Adrenal gland (tissue), 12 donors: Measurements from ENCODE around the gene CEP135. TPM values are rescaled to one million over a fixed set of nuclear protein-coding genes. Genes with fewer than 3 reads are reported as not detected.

Experiments used
- DNase-seq, 7 donors: peaks; one replicate each; pipeline ENCODE4 v3.0.0-alpha.2; 2019 to 2020
- H3K27ac ChIP-seq, 5 donors: fragments of 200-600 bp; sonication (generic) in 4 of 5; 1 replicate in 3 of 5; 2 replicates in 2 of 5; pipeline versions ENCODE4 v1.5.1 to v1.8.0; 2016 to 2020; ENCODE audit warnings: mild to moderate bottlenecking in 1 of 5
- H3K27me3 ChIP-seq: fragments of 200-600 bp; 2 replicates; pipeline ENCODE4 v1.8.0; 2021
- H3K36me3 ChIP-seq, 2 donors: fragments of 200-600 bp; replicated peaks in 1 of 2; 1 replicate in 1 of 2; 2 replicates in 1 of 2; pipeline versions ENCODE4 v1.5.1 to v1.8.0; 2018 to 2022
- H3K4me1 ChIP-seq, 2 donors: fragments of 200-600 bp; replicated peaks in 1 of 2; 1 replicate in 1 of 2; 2 replicates in 1 of 2; pipeline versions ENCODE4 v1.5.1 to v1.8.0; 2018 to 2021
- H3K4me3 ChIP-seq, 4 donors: fragments of 200-600 bp; sonication (generic) in 3 of 4; one replicate each; pipeline ENCODE4 v1.5.1; 2016 to 2018
- H3K9me3 ChIP-seq, 3 donors: fragments of 200-600 bp; sonication (generic) in 1 of 3; replicated peaks in 1 of 3; 1 replicate in 2 of 3; 2 replicates in 1 of 3; pipeline versions ENCODE4 v1.5.1 to v1.8.0; 2016 to 2021
- CTCF ChIP-seq, 6 experiments: fragments of 450-650 bp in 4 of 6; fragments of 200-600 bp in 2 of 6; sonication (generic) in 1 of 6; IDR thresholded peaks; 1 replicate in 5 of 6; 2 replicates in 1 of 6; pipeline versions ENCODE4 v1.5.1 to v1.8.0; 2016 to 2021; ENCODE audit warnings: antibody characterized with exemption in 6 of 6, mild to moderate bottlenecking in 2 of 6, moderate library complexity in 1 of 6
- POLR2A ChIP-seq, 2 donors: fragments of 450-650 bp; IDR thresholded peaks; one replicate each; pipeline ENCODE4 v1.6.1; 2017; ENCODE audit warnings: antibody characterized with exemption in 2 of 2, mild to moderate bottlenecking in 2 of 2, moderate library complexity in 1 of 2
- WGBS, 4 donors: extraction: QIAGEN DNeasy Blood & Tissue Kit in 2 of 4; methylation state at CpG; one replicate each; pipeline versions ENCODE4 v1.1.5 to v1.1.7; 2013 to 2017; 5-methylcytosine and 5-hydroxymethylcytosine counted together
- intact Hi-C, 2 donors: fragments of 100-400 bp; cut with DNase I; formaldehyde crosslinking; loops; one replicate each; pipeline versions ENCODE4 v1.14.1 to v1.15.0; 2022 to 2023
- polyA plus RNA-seq, 3 donors: library from polyadenylated mRNA; stranded (reverse); fragments of 200-250 nt in 2 of 3; fragments of 350-450 nt in 1 of 3; fragmentation: Illumina TruSeq in 1 of 3; extraction: RNeasy Lipid Tissue Mini Kit (QIAGEN cat#74804) in 1 of 3; gene quantifications; one replicate each; pipeline ENCODE4 v1.2.3, GENCODE V29; 2013 to 2014
- total RNA-seq, 9 donors: library from RNA; depleted of rRNA in 4 of 9; stranded (reverse); fragments of >200 nt in 4 of 9; fragments of 120-200 nt in 1 of 9; fragmentation: NEBNext Ultra II Directional in 1 of 9; extraction: Animal tissue kit (Norgen Biotek cat#: 25700) in 1 of 9; gene quantifications; one replicate each; pipeline versions ENCODE4 v1.1.0 to v1.2.4, GENCODE V29; 2013 to 2023
- donor health status: healthy with polysubstance abuse.
- donor health status: Bipolar disorder and iron deficiency.
- donor health status: DM: yes; HTN: yes; CAD: no.
- donor health status: DM: no; HTN: no; CAD: no.
- donor health status: DM: no; HTN: no; CAD: no.
- donor health status: DM: yes; HTN: yes; CAD: no.

The CEP135 gene
- total and polyA plus RNA-seq, 12 donors = 1.0 to 7.5 (median 3.2) TPM

DNA sequence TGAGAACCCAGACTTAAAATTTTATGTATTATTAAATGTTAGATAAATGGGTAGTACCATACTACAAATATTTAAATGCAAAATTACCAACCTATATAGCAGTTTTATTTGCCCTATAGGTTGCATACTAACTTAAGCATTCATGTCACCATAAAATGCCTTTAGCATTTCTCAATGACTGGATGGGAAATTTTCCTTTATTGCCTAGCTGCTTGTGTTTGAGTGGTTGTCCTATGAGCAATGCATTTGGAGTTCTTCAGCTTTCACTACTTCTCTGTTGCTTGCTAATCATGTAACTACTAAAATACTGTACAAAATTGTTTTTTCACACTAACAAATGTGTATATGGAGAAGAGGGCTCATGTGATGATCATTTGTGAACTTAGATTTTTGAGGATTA lies 44.2 kb upstream of the CEP135 start:
- H3K36me3 ChIP-seq = no peaks in the 10 kb centered on the region
- TF ChIP-seq CTCF (IDR thresholded peaks at IDR 0.05) (no peak), POLR2A (IDR thresholded peaks at IDR 0.05) (no peak)
- H3K27ac ChIP-seq = no peak overlapping the region
- no peak overlapping the region for H3K4me3 ChIP-seq
- H3K4me1 ChIP-seq = peaks cover 0 to 11% of the 10 kb centered on the region in 2 donors
- intact Hi-C loops = no loop called here
- DNase-seq = no peak
- no peaks in the 10 kb centered on the region for H3K27me3 ChIP-seq
- no peaks in the 10 kb centered on the region for H3K9me3 ChIP-seq

- peaks cover 0 to 11% of the 10 kb centered on the region in 2 donors for H3K4me1 ChIP-seq
- no peaks in the 10 kb centered on the region for H3K9me3 ChIP-seq
- no peak for TF ChIP-seq CTCF (IDR thresholded peaks at IDR 0.05)
- TF ChIP-seq POLR2A (IDR thresholded peaks at IDR 0.05) = no peak
- WGBS, 4 donors = 78 to 86% (median 80%) methylated on average over 6 of the region's 6 CpGs
- intact Hi-C loops = no loop called here
- H3K36me3 ChIP-seq = no peaks in the 10 kb centered on the region
- DNase-seq = no peak
- no peaks in the 10 kb centered on the region for H3K27me3 ChIP-seq
- H3K27ac ChIP-seq = no peak overlapping the region
- no peak overlapping the region for H3K4me3 ChIP-seq
Observed at GRCh38 chr4:55906323-55906722, 42.4 kb upstream of the CEP135 start.

DNA sequence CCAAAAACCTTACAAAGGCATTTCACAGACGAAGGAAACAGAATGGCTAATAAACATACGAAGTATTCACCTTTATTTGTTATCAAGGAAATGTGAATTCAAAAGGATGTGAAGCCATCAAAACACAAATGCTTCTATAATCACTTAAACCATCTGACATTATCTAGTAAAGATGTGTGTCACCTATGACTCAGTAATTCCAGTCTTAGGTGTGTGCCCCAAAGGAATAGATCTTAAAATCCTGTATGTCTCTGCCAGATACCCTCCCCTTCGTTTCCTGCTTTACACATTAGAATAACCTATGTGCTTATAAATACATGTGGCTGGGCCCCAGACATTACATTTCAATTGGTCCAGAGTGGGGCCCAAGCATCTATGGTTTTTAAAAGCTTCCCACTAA lies 41.8 kb upstream of the CEP135 start:
- 59 to 72% (median 60%) methylated on average over 3 of the region's 3 CpGs for WGBS, 4 donors

GRCh38 chr4:55907469-55907868 lies 41.3 kb upstream of the CEP135 start:
- intact Hi-C loops = no loop called here

More for the DNA sequence above, 41.8 kb upstream of the CEP135 start:
- no peaks in the 10 kb centered on the region for H3K36me3 ChIP-seq
- DNase-seq = no peak
- no peaks in the 10 kb centered on the region for H3K27me3 ChIP-seq
- H3K27ac ChIP-seq = no peak overlapping the region
- no peak overlapping the region for H3K4me3 ChIP-seq
- H3K9me3 ChIP-seq = no peaks in the 10 kb centered on the region
- intact Hi-C loops = no loop called here
- peaks cover 0 to 11% of the 10 kb centered on the region in 2 donors for H3K4me1 ChIP-seq
- TF ChIP-seq CTCF (IDR thresholded peaks at IDR 0.05) (no peak), POLR2A (IDR thresholded peaks at IDR 0.05) (no peak)

More at GRCh38 chr4:55907469-55907868, 41.3 kb upstream of the CEP135 start:
- no peaks in the 10 kb centered on the region for H3K27me3 ChIP-seq
- no peak for DNase-seq
- H3K9me3 ChIP-seq = no peaks in the 10 kb centered on the region
- TF ChIP-seq POLR2A (IDR thresholded peaks at IDR 0.05) = no peak
- TF ChIP-seq CTCF (IDR thresholded peaks at IDR 0.05) = no peak
- H3K4me1 ChIP-seq = peaks cover 0 to 11% of the 10 kb centered on the region in 2 donors
- no peak overlapping the region for H3K27ac ChIP-seq
- no peak overlapping the region for H3K4me3 ChIP-seq
- no peaks in the 10 kb centered on the region for H3K36me3 ChIP-seq
